ENCODE data around the gene CACNA1I.

Gene CACNA1I

DNA sequence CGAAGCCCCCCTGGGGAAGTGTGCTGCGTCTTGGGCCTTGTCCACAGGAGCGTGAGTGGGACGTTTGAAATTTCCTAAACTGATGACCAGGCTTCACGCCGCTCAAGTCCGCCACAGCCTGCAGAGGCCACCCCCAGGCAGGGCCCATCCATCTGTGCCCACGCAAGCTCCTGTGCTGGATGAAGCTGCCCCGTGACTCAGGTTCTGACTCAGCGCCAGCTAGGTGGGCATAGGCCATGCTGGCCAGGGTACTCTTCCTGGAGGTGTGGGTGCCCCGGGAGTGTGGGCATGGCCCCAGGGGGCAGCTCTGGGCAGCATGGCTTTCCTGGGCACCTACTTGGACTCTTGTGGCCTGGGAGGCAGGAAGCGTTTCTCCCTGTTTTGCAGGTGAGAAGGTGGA is 134.8 kb downstream of the CACNA1I start:
- DNase-seq: no peak

DNA sequence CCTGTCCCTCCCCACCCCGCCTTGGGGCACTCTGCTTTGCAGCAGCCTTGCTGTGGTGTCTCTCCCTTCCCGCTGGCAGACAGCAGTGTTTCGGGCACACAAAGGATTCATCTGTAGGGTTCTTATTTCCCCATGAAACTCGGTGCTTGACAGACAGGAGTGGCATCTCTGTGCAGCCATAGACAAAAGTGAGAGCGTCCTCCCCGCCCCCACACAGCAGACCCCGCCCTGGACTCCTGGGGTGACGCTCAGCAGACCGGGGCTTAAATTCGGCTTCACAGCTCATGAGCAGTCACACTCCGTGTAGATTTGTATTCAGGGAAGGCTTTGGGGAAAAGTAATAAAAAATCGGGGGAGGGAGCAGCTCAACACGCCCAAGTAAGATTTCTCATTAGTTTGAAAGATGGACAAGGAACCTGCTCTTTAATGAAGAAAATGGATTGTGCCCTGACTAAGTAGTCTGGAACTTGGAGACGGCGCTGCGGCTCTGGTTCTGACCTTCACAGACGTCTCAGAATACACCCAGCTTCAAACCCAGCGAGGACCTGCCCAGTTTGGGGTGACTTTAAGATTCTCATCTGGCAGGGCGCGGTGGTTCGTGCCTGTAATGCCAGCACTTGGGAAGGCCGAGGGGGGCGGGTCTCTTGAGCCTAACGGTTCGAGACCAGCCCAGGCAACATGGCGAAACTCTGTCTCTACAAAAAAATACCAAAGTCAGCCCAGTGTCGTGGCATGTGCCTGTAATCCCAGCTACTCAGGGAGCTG is 136.0 kb downstream of the CACNA1I start:
- DNase-seq: no peak

DNA sequence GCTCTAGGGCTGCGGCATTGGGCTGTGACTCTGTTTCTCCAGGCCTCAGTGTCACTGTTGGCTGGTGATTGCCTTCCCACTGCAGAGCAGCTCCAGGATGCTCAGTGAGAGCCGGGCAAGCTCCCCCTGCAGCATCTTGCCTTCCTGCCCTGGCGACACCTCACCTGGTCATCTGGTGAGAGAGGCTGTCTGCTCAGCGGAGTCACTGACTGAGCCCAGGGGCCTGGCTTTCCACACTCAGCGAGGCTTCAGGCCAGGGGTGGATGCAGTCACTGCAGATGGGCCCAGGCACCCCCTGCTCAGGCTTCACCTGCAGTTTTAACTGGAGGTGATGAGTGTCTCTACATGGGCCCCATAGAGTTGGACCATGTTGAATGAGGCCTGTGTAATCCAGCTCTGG is 136.8 kb downstream of the CACNA1I start:
- DNase-seq: no peak

GRCh38 chr22:39707816-39708215 is 137.3 kb downstream of the CACNA1I start:
- DNase-seq: no peak

DNA sequence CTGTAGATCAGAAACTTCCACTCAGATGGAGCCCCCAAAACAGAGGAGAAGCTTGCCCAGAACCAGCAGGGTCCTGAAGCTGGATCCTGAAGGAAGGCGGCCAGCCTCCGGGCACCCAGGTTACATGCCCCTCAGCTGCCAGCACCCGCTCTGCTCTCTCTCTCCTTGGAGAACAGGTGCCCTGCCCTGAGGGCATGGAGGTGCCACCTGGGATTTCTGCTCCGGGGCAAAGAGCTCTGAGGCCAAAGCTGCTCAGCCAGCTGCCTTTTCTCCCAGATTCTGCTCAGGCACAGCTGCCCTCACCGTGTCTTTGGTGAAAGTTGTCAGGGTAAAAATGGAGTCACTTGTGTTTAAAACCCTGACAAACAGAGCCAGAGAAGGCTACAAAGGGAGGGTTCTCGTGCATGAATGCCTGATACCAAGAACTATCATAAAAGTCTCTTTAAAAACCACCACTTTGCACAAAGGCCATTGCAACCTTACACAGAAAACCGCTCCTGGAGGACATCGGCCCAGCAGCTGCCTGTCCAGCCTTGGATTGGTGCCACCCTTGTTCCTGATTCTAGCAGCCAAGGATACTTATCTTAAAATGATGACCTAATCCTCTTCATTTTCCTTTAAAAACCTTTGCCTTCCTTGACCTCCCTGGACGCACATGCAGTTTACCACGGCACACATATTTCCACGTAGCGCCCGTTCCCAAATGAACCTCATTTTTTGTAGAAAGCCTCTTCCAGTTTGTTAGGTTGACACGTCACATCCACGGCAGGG is 140.0 kb downstream of the CACNA1I start:
- no peak for DNase-seq

DNA sequence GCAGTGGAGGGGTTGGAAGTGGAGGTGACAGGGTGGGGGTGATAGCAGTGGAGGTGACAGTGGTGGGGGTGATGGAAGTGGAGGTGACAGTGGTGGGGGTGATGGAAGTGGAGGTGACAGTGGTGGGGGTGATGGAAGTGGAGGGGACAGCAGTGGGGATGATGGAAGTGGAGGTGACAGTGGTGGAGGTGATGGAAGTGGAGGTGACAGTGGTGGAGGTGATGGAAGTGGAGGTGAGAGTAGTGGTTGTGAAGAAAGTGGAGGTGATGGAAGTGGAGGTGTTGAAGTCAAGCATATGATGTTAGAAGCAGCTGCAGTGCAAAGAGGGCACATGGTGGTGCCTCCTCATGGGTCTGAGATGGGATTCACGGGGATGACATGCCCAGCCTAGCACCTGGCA is 141.5 kb downstream of the CACNA1I start:
- DNase-seq: no peak

DNA sequence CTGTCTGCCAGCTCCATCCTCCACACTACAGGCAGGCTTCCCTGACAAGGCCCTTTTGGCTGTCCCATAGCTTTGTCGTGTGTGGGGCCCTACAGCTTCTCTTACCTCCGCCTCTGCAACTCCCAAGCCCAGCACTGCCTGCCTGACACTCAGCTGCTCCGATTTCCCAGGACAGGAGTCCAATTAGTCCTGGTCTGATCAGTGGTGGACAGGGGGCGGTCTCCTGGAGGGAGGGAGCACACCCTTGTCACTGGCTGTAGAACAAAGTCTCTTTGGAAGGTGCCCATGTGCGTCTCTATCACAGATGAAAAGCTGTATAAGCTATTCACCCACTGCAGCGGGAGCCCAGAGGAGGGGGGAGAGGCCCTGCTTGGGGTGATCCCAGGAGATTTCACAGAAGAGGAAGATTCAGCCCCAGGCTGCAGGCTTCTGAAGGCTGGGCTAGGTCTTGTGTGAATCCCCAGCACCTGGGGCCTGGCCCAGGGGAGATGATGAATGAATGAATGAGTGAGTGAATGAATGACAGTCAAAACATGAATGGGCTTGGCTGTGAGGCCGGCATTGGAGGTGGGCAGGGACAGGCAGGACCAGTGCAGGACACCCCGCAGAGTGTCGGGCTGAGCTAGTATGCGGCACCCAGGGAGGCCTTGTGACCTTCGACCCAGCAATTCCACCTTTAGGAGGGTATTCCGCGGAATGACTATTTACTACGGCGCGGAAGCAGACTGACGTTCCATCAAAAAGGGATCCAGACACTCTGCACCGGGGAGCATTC is 142.4 kb downstream of the CACNA1I start:
- no peak for DNase-seq

DNA sequence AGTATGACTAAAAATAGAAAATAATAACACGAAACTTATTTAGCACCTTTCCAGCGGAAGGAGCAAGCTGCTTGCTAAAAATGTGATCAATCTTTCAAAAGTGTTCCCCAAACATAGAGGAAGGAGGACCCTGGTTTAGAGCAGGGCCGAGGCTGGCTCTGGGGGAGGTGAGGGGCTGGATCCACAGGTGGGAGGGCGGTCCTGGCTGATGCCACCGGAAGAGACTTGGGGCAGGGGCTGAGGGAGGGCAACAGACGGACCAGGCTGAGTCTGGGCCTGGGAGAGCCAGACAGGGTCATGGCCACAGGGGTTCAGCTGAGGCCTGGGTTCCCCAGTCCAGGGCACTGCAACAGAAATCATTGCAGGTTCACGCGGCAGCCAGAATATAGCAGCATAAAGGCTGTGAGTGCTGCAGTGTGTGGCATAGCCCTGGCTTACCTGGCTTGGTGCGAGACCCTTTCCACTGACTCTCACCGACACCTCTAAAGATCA is 143.3 kb downstream of the CACNA1I start:
- DNase-seq: no peak

DNA sequence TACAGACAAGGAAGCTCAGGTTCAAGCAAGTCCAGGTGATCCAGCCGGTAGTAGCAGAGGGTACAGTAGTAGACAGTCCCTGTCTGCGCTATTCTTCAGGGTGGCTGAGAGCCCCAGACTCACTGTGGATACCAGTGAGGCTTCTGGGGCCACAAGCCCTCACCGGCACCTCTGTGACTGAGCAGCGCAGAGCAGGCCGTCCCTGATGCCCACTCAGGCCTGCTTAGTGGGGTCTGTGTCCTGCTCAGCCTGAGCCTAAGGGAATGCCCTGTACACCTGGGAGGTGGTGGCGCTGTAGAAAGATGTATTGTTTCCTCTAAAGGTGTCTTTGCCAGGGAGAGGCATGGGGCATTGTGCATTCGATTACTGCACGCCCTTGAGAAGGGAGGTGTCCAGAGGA is 143.8 kb downstream of the CACNA1I start:
- DNase-seq: no peak

GRCh38 chr22:39715778-39716495 is 145.4 kb downstream of the CACNA1I start:
- DNase-seq: no peak

GRCh38 chr22:39716534-39716933 is 146.0 kb downstream of the CACNA1I start:
- no peak for DNase-seq

GRCh38 chr22:39717099-39717498 is 146.5 kb downstream of the CACNA1I start:
- DNase-seq: no peak

DNA sequence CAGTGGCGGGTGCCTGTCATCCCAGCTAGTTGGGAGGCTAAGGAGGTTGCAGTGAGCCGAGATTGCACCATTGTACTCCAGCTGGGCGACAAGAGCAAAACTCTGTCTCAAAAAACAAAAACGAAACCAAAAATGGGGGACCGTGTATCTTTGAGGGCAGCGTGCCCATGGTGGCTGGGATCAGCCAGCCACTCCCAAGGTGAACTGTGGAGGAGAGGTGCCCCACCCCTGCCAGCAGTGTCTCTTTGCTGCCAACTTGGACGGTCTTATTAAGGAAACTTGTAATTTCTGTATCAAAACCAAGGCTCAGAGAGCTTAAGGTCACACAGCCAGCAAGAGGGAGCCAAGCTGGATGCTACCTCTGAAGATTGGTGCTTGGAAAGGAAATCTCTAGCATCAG is 147.7 kb downstream of the CACNA1I start:
- DNase-seq: no peak

DNA sequence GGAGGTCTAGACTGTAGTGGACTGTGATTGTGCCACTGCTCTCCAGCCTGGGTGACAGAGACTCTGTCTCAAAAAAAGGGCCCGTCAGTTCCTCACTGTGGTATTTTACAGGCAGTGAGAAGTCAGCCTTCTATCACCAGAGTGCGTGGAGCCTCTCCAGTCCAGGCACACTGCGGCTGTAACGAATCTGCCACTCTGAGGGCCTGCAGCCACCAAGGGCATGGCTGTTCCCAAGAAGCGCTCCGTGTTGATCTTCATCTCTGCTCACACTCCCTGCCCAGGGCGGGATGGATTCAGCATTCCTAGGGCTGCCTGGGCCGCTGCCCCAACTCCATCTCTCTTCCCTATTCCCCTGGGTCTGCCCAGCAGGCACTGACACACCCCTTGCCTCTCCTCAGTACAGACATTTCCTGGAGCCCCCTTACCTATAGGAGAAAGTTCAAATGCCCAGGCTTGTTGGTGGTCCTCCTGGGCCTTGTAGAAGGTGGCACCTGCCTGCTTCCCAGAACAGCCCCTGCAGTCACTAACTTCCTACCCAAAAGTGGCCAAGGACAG is 148.4 kb downstream of the CACNA1I start:
- no peak for DNase-seq

DNA sequence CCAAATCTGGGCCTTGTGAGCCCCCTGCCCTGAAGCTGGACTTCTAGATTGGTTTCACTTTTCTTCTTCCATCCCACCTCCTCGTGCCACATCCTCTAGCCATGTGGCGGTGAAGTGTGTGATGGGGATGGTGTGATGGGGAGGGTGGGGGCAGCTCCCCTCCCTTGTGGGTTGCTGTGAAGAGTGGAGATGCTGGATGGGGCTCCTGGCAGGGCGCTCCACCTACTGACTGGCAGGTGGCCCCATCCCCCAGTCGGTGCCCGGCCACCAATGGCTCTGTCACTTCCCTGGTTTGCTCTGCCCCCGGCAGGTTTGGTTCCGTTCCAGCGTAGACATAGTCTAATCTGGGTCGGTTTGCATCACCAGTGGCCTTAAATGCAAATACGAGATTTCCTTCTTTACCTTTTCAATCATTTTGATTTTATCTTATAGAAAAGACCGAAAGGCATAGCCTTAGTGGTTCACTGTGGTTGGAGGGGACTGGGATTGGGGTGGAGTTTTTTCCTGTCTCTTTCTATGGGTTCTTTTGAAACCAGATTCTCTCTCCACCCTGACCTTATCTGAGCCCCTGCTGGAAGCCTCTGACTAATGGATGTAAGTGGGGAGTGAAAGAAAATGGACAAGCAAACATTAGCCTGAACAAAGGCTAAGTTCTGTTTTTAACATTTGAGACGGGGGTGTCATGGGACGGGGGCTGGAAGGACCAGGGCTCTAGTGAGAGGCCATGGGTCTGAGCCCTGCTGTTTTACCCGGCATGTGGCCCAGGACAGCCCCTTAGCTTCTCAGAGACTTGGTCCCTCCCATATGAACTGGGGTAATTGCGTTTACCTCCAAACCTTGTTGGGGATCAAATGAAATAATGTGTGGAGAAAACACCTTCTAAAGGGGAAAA is 149.3 kb downstream of the CACNA1I start:
- no peak for DNase-seq

DNA sequence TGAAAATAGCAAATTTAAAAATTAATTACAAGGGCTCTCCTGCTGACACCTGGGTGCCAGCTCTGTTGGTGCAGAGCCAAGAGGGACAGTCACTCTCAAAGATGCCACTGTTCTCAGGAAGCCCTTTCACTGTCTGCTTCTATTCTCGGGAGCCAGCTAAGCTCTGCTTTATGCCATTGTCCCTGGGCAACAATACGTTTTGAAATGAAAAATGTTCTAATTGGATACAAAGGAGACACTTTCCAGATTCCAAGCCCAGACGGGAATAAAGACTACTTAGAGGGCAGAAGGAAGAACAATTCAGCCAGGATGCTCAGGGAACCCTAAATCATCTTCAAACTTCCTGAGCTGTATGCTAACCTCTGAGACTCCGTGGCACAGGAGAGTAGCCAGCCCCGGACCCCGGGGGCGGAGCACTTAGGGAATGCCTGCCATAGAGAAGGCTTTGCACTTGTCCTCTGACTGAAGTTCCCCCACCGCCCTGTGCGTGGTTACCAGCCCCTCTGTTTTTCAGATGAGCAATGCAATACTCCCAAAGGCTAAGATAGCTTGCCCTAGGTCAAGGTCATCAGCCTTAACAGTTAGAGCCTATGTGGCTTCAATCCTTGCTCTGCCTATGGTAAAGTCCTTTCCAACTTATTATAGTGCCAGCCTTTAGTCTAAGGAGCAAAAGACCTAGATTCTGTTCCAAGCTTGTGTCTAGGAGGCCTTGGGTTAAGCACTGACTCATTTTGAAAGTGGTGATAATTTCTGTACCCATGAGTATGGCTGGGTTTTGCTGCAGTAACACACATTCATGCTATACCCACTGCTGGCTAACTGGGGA is 150.9 kb downstream of the CACNA1I start:
- DNase-seq: no peak

DNA sequence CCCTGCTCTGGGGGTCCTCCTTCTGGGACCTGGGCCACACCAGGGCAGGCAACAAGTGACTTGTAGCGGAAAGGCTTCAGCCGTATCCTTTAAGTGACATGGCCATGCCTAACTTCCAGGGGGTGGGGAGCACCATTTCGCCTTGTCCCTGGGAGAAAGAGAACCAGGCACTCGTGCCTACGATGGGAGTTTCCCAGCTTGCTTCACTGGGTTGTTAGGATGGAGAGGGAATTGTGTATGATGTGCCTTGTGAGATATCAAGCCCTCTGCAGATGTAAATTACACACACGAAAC is 151.4 kb downstream of the CACNA1I start:
- DNase-seq: no peak

DNA sequence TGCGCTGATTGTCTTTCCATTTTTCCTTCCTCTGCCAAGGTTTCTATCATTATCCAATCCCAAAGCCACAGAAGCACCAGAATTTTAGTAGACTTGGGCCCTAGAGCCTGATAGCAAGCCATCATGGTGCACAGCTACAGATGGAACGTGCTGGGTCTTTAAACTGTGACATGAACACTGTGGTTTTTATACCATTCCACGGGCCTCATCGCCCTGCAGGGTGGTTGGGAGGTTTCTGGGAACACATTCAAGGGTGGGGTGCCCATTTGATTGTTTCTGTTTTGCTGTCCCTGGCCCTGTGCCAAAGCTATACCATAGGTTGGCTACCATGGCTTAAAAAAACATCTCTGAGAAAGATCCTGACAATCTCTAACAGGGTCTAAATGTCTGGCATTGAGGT is 151.9 kb downstream of the CACNA1I start:
- DNase-seq: no peak

GRCh38 chr22:39723463-39723862 is 152.9 kb downstream of the CACNA1I start:
- no peak for DNase-seq

- no peak for DNase-seq
These were observed 153.4 kb downstream of the CACNA1I start for GRCh38 chr22:39723899-39724351.

DNA sequence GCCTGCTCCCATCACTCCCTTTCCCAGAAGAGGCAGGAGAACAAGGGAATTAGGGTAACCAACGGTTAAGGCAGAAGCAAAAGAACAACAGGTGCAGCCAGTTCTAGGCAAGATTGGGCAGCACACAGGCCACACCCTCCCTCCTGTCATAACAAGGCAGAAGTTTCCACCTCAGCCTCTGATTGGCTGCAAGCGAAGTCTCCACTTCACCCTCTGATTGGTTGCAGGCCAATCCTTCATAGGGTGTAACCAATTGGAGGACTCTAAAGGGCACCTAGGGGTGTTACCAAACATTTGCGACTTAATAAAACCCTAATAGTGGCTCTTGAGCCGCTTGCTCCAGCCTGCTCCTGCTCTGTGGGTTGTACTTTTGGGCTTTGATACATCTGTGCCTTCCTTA is 153.8 kb downstream of the CACNA1I start:
- no peak for DNase-seq

All from activated gamma-delta T cell treated with Interleukin-2 at 50 U/mL for 16 hours (primary cell).